ENCODE data around the gene NDUFA13.
A peak's percentile ranks its signal among the peaks of the same experiment; 100 is the strongest.

The NDUFA13 gene

DNA sequence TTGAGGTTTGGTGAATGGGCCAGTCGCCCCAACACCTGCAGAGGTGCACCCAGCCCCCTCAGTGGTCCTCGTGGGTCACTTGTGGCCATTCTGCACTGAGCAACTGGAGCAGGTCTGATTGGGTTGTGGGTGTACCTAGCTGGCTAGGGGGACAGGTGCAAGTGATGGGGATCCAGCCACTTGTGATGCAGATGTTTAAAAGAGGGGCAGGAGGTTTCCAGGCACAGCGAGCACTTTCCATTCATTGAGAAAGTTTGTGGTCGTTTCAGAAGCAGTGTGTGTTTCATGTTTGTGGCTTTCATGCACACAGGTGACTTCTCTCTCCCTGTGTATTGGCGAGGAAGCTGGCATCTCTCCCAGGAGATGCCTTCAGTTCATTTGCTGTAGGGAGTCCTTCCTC is 35.3 kb upstream of the NDUFA13 start:
- Histone ChIP-seq H3K9ac (ENCODE audit: low read length) (no peak overlapping the region), H3K36me3 (ENCODE audit: control insufficient read depth in 1 of 2, insufficient read depth in 2 of 2, low read length in 2 of 2) (peaks cover 22 to 34% of the 10 kb centered on the region in 2 experiments), H3K79me2 (ENCODE audit: control insufficient read depth, insufficient read depth, low read length, poor library complexity) (peaks cover 7% of the 10 kb centered on the region), H4K8ac (ENCODE audit: low read depth, low read length) (no peak overlapping the region), H2AK5ac (ENCODE audit: low read length) (no peak overlapping the region), H4K91ac (ENCODE audit: low read depth, low read length) (no peak overlapping the region), H3K27ac (ENCODE audit: low read depth, low read length) (no peak overlapping the region), H2BK120ac (ENCODE audit: insufficient read depth, low read length, poor library complexity) (no peak overlapping the region), H3K4me3 (ENCODE audit: low read depth, low read length) (no peak overlapping the region), H3K4me2 (ENCODE audit: low read length) (no peak overlapping the region), H3K4me1 (ENCODE audit: control insufficient read depth in 1 of 2, insufficient read depth in 2 of 2, low read length in 2 of 2) (peaks cover 11% of the 10 kb centered on the region in 2 experiments), H3K23ac (ENCODE audit: low read length) (no peak overlapping the region), H3K4ac (ENCODE audit: low read depth, low read length) (peak overlapping the region; percentile 48), H2BK5ac (ENCODE audit: low read depth, low read length, poor library complexity) (no peak overlapping the region), H3K9me3 (ENCODE audit: insufficient read depth, low read depth, low read length) (no peaks in the 10 kb centered on the region), H3K27me3 (ENCODE audit: insufficient read depth, low read length) (no peaks in the 10 kb centered on the region), H2BK12ac (ENCODE audit: low read length) (no peak overlapping the region), H3K79me1 (ENCODE audit: low read length) (no peaks in the 10 kb centered on the region), H3K18ac (ENCODE audit: low read length) (no peak overlapping the region), H4K12ac (ENCODE audit: low read depth, low read length) (no peak overlapping the region), H2AFZ (ENCODE audit: insufficient read depth, low read length, poor library complexity) (no peak overlapping the region), H3K14ac (ENCODE audit: low read length) (no peak overlapping the region)
- no CpG with 5 or more reads among the region's 5 CpGs for WGBS (ENCODE audit: extremely low coverage, insufficient coverage, insufficient read length)
- DNase-seq, result no peak

DNA sequence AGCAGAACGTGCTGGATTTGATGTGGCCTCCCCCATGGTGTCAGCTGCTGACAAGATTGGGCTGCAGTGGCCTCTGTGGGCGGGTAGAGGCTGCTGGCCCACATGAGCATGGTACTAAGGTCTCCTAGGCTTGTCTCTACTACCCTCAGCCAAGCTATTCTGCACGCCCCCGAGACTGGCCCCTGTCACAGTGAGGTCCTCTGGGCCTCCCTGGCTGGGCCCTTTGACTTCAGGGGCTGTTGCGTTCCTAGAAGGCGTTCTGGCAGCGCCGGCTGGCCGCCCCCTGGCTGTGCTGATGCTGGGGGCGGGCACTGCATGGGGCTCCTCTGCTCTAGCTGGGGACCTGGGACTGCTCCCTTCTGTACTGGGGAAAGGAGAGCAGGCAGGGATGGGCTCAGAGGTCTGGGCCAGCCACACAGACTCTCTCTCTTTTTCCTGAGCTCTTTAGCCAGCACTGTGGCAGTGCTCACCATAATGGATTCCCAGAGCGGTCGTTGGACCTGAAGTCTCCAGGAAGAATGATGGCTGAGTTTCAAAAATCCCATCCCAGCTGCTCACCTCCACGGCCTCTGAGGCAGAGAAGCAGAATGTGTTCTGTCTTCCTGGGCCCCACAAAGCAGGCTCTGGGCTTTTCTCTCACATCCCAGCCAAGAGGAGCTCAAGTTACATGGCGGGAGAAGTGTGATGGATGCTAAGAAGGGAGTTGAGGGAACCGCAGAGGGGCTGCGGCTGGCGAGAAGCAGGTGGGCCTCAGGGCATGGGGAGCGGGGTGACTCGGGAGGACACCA is 33.0 kb upstream of the NDUFA13 start:
- no peak overlapping the region for H3K4me2 ChIP-seq (ENCODE audit: low read length)
- no peak overlapping the region for H3K23ac ChIP-seq (ENCODE audit: low read length)
- peak overlapping the region; percentile 10 for H3K4ac ChIP-seq (ENCODE audit: low read depth, low read length)
- peaks cover 25 to 26% of the 10 kb centered on the region in 2 experiments for H3K36me3 ChIP-seq (ENCODE audit: control insufficient read depth in 1 of 2, insufficient read depth in 2 of 2, low read length in 2 of 2)
- H3K4me3 ChIP-seq (ENCODE audit: low read depth, low read length), result no peak overlapping the region
- H3K18ac ChIP-seq (ENCODE audit: low read length), result no peak overlapping the region
- no peak for DNase-seq
- H4K8ac ChIP-seq (ENCODE audit: low read depth, low read length), result no peak overlapping the region
- H3K9ac ChIP-seq (ENCODE audit: low read length), result no peak overlapping the region
- H3K27ac ChIP-seq (ENCODE audit: low read depth, low read length), result no peak overlapping the region
- peaks cover 33% of the 10 kb centered on the region in 2 experiments for H3K4me1 ChIP-seq (ENCODE audit: control insufficient read depth in 1 of 2, insufficient read depth in 2 of 2, low read length in 2 of 2)
- no peaks in the 10 kb centered on the region for H3K27me3 ChIP-seq (ENCODE audit: insufficient read depth, low read length)
- H2BK120ac ChIP-seq (ENCODE audit: insufficient read depth, low read length, poor library complexity), result no peak overlapping the region
- no peak overlapping the region for H4K91ac ChIP-seq (ENCODE audit: low read depth, low read length)
- H2BK12ac ChIP-seq (ENCODE audit: low read length), result no peak overlapping the region
- H4K12ac ChIP-seq (ENCODE audit: low read depth, low read length), result no peak overlapping the region
- no peaks in the 10 kb centered on the region for H3K9me3 ChIP-seq (ENCODE audit: insufficient read depth, low read depth, low read length)
- no CpG with 5 or more reads among the region's 19 CpGs for WGBS (ENCODE audit: extremely low coverage, insufficient coverage, insufficient read length)
- H3K79me2 ChIP-seq (ENCODE audit: control insufficient read depth, insufficient read depth, low read length, poor library complexity), result peaks cover 16% of the 10 kb centered on the region
- H3K14ac ChIP-seq (ENCODE audit: low read length), result no peak overlapping the region
- peaks cover 7% of the 10 kb centered on the region for H3K79me1 ChIP-seq (ENCODE audit: low read length)
- no peak overlapping the region for H2AFZ ChIP-seq (ENCODE audit: insufficient read depth, low read length, poor library complexity)
- no peak overlapping the region for H2AK5ac ChIP-seq (ENCODE audit: low read length)
- no peak overlapping the region for H2BK5ac ChIP-seq (ENCODE audit: low read depth, low read length, poor library complexity)

DNA sequence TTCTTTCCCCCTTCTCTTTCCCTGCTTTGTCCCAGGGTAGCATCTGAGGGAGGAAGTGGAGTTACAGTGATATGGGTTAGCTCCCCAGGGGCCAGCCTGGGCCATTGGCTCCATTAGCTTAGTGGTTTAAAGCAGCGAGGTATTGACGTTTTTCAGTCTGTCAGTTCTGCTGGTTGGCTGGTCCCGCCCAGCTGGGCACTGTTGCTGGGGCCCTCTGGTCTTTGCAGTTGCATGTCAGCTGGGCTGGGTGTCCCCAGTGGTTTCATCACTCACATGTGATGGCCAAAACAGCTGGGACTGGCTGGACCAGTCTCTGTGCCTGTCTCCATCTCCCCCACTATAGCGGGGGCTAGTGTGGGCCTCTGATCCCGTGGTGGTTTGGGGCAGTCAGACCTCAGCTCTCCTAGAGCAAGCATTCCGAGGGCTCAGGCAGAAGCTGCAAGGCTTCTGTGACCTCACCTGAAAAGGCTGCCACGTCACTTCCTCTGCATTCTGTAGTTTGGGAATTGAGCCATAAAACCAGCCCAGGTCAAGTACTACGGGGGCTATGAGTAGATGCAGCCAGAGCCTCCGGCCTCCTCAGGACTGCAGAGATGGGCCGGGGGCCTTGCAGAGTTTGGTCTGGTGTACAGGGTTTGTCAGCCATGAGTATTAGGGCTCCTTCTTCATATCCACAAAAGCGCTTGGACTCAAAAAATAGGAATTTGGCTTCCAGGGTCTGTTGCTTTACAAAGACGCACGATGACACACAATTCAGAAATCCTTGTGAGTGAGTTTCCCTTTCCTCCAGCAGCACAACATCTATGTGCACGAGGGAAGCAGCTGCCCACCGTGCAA is 30.6 kb upstream of the NDUFA13 start:
- Histone ChIP-seq H3K9ac (ENCODE audit: low read length) (peak overlapping the region; percentile 6), H3K4me2 (ENCODE audit: low read length) (no peak overlapping the region), H3K79me2 (ENCODE audit: control insufficient read depth, insufficient read depth, low read length, poor library complexity) (peaks cover 16% of the 10 kb centered on the region), H3K18ac (ENCODE audit: low read length) (peak overlapping the region; percentile 48), H2BK5ac (ENCODE audit: low read depth, low read length, poor library complexity) (peak overlapping the region; percentile 22), H3K4ac (ENCODE audit: low read depth, low read length) (no peak overlapping the region), H4K12ac (ENCODE audit: low read depth, low read length) (no peak overlapping the region), H2AFZ (ENCODE audit: insufficient read depth, low read length, poor library complexity) (no peak overlapping the region), H3K27ac (ENCODE audit: low read depth, low read length) (peak overlapping the region; percentile 61), H3K4me3 (ENCODE audit: low read depth, low read length) (no peak overlapping the region), H2BK12ac (ENCODE audit: low read length) (no peak overlapping the region), H3K9me3 (ENCODE audit: insufficient read depth, low read depth, low read length) (no peaks in the 10 kb centered on the region), H4K91ac (ENCODE audit: low read depth, low read length) (peak overlapping the region; percentile 16), H3K4me1 (ENCODE audit: control insufficient read depth in 1 of 2, insufficient read depth in 2 of 2, low read length in 2 of 2) (peaks cover 49 to 53% of the 10 kb centered on the region in 2 experiments), H3K36me3 (ENCODE audit: control insufficient read depth in 1 of 2, insufficient read depth in 2 of 2, low read length in 2 of 2) (peaks cover 24 to 25% of the 10 kb centered on the region in 2 experiments), H3K14ac (ENCODE audit: low read length) (no peak overlapping the region), H2AK5ac (ENCODE audit: low read length) (no peak overlapping the region), H3K23ac (ENCODE audit: low read length) (no peak overlapping the region), H4K8ac (ENCODE audit: low read depth, low read length) (peak overlapping the region; percentile 8), H3K79me1 (ENCODE audit: low read length) (peaks cover 15% of the 10 kb centered on the region), H3K27me3 (ENCODE audit: insufficient read depth, low read length) (no peaks in the 10 kb centered on the region), H2BK120ac (ENCODE audit: insufficient read depth, low read length, poor library complexity) (no peak overlapping the region)
- peak; percentile 80 to 82 for DNase-seq
- no CpG with 5 or more reads among the region's 15 CpGs for WGBS (ENCODE audit: extremely low coverage, insufficient coverage, insufficient read length)

DNA sequence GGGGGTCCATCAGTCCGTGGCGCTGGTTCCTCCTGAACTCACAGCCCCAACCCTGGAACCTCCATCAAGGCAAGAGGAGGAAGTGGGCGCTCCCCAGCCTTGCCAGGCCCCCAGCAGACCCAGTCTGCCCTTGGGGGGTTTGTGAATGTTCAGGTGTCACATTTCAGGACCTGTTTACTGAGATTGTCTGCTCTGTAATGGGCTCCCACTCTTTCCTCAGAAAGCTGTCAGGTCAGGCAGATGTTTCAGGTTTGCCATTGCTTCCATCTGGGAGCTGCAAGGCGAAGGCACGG is 30.1 kb upstream of the NDUFA13 start:
- no peak overlapping the region for H3K4me2 ChIP-seq (ENCODE audit: low read length)
- H2AFZ ChIP-seq (ENCODE audit: insufficient read depth, low read length, poor library complexity), result no peak overlapping the region
- WGBS (ENCODE audit: extremely low coverage, insufficient coverage, insufficient read length), result no CpG with 5 or more reads among the region's 5 CpGs
- peaks cover 49 to 53% of the 10 kb centered on the region in 2 experiments for H3K4me1 ChIP-seq (ENCODE audit: control insufficient read depth in 1 of 2, insufficient read depth in 2 of 2, low read length in 2 of 2)
- peak overlapping the region; percentile 48 for H3K18ac ChIP-seq (ENCODE audit: low read length)
- H3K4me3 ChIP-seq (ENCODE audit: low read depth, low read length), result no peak overlapping the region
- H2BK5ac ChIP-seq (ENCODE audit: low read depth, low read length, poor library complexity), result peak overlapping the region; percentile 22
- no peak overlapping the region for H4K8ac ChIP-seq (ENCODE audit: low read depth, low read length)
- H3K4ac ChIP-seq (ENCODE audit: low read depth, low read length), result no peak overlapping the region
- H3K36me3 ChIP-seq (ENCODE audit: control insufficient read depth in 1 of 2, insufficient read depth in 2 of 2, low read length in 2 of 2), result peaks cover 22 to 23% of the 10 kb centered on the region in 2 experiments
- peaks cover 15% of the 10 kb centered on the region for H3K79me1 ChIP-seq (ENCODE audit: low read length)
- no peak overlapping the region for H2AK5ac ChIP-seq (ENCODE audit: low read length)
- no peak overlapping the region for H3K9ac ChIP-seq (ENCODE audit: low read length)
- H3K14ac ChIP-seq (ENCODE audit: low read length), result no peak overlapping the region
- H3K27me3 ChIP-seq (ENCODE audit: insufficient read depth, low read length), result no peaks in the 10 kb centered on the region
- no peak overlapping the region for H3K23ac ChIP-seq (ENCODE audit: low read length)
- no peak overlapping the region for H4K12ac ChIP-seq (ENCODE audit: low read depth, low read length)
- peak overlapping the region; percentile 16 for H4K91ac ChIP-seq (ENCODE audit: low read depth, low read length)
- no peak overlapping the region for H2BK12ac ChIP-seq (ENCODE audit: low read length)
- H3K27ac ChIP-seq (ENCODE audit: low read depth, low read length), result peak overlapping the region; percentile 61
- DNase-seq, result no peak
- H2BK120ac ChIP-seq (ENCODE audit: insufficient read depth, low read length, poor library complexity), result no peak overlapping the region
- H3K79me2 ChIP-seq (ENCODE audit: control insufficient read depth, insufficient read depth, low read length, poor library complexity), result peaks cover 16% of the 10 kb centered on the region
- H3K9me3 ChIP-seq (ENCODE audit: insufficient read depth, low read depth, low read length), result no peaks in the 10 kb centered on the region
